Colonic mucosa (tissue), 4 donors: ENCODE measurements around the gene RAP1GAP2. TPM values are rescaled to one million over a fixed set of nuclear protein-coding genes. Genes with fewer than 3 reads are reported as not detected.

Source experiments
- DNase-seq: peaks from one replicate; pipeline ENCODE4 v3.0.0-alpha.2; 2020
- H3K27ac ChIP-seq: fragments of 200-600 bp; one replicate; pipeline ENCODE4 v1.8.0; 2021
- H3K27me3 ChIP-seq: fragments of 200-600 bp; one replicate; pipeline ENCODE4 v1.8.0; 2021
- H3K36me3 ChIP-seq: fragments of 200-600 bp; one replicate; pipeline ENCODE4 v1.8.0; 2021
- H3K4me1 ChIP-seq: fragments of 200-600 bp; one replicate; pipeline ENCODE4 v1.8.0; 2021; ENCODE audit warnings: mild to moderate bottlenecking
- H3K4me3 ChIP-seq: fragments of 200-600 bp; one replicate; pipeline ENCODE4 v1.8.0; 2021
- H3K9ac ChIP-seq, 2 donors: one replicate each; pipeline ENCODE4 v1.7.0; 2013; ENCODE audit warnings: control low read depth in 2 of 2, low read depth in 2 of 2, low read length in 2 of 2
- H3K9me3 ChIP-seq: fragments of 200-600 bp; one replicate; pipeline ENCODE4 v1.8.0; 2021
- intact Hi-C: fragments of 100-400 bp; cut with DNase I; formaldehyde crosslinking; loops from one replicate; pipeline ENCODE4 v1.14.1; 2022
- total RNA-seq, 2 donors: library from RNA; stranded (reverse); fragmentation: NEBNext Ultra II Directional in 1 of 2; extraction: Animal tissue kit (Norgen Biotek cat#: 25700) in 1 of 2; gene quantifications; one replicate each; pipeline ENCODE4 v1.2.1, GENCODE V29; 2021
- TF ChIP-seq, protein P1 (sequence below): fragments of 200-600 bp; IDR thresholded peaks from one replicate; pipeline ENCODE4 v1.8.0; 2022; ENCODE audit warnings: antibody characterized with exemption, mild to moderate bottlenecking
- donor health status: healthy.
- donor health status: DM: no; HTN: no; CAD: no.
- donor health status: DM: no; HTN: no; CAD: no.

Gene RAP1GAP2
- total RNA-seq, 2 donors from 2014 or later: 45.2 to 45.4 TPM

DNA sequence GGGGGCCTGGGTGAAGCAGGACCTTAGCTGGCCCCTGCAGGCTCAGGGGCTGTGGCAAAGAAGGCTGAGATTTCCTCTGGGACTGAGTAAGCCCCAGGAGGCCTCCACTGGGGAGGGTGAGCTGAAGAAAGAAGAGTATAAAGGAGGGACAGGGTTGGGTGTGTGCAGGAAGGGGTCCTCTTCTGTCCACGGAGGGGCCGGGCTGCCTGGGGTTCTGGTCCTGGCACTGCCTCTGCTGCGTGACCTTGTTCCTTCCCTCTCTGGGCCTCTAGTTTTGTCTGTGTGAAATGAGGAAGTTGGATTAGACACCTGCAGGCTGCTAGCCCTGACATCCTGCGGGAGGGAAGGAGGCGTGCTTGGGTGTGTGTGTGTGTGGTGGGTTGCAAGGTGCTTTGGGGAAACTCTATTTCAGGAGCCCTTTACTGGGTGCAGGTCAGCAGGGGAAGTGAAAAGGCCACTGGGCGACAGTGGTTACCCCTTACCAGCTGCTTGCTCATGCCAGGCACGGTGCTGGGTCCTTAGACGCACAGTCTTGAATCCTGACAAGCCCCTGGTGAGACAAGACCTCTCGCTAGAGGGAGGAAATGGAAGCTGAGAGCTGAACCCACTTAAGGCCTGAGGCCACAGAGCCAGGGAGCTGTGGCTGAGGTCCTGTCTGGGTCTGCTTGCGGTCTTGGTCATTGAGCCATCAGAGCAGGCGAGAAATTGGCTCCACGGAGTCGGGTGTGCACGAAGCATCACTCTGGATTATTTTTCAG, 206.5 kb downstream of the RAP1GAP2 start:
- peaks cover 14% of the 10 kb centered on the region for H3K4me1 ChIP-seq
- DNase-seq: peak; percentile 45
- no peak overlapping the region for H3K4me3 ChIP-seq
- H3K9me3 ChIP-seq: no peaks in the 10 kb centered on the region
- TF ChIP-seq, protein P1, sequence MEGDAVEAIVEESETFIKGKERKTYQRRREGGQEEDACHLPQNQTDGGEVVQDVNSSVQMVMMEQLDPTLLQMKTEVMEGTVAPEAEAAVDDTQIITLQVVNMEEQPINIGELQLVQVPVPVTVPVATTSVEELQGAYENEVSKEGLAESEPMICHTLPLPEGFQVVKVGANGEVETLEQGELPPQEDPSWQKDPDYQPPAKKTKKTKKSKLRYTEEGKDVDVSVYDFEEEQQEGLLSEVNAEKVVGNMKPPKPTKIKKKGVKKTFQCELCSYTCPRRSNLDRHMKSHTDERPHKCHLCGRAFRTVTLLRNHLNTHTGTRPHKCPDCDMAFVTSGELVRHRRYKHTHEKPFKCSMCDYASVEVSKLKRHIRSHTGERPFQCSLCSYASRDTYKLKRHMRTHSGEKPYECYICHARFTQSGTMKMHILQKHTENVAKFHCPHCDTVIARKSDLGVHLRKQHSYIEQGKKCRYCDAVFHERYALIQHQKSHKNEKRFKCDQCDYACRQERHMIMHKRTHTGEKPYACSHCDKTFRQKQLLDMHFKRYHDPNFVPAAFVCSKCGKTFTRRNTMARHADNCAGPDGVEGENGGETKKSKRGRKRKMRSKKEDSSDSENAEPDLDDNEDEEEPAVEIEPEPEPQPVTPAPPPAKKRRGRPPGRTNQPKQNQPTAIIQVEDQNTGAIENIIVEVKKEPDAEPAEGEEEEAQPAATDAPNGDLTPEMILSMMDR: no peak
- no peaks in the 10 kb centered on the region for H3K27me3 ChIP-seq
- no peaks in the 10 kb centered on the region for H3K36me3 ChIP-seq
- H3K27ac ChIP-seq: no peak overlapping the region
- intact Hi-C loops: no loop called here
- H3K9ac ChIP-seq: peak overlapping the region; percentile 16 to 61

- intact Hi-C loops: no loop called here
- H3K9ac ChIP-seq: peak overlapping the region; percentile 1 to 15
- DNase-seq: peak; percentile 41
- peak overlapping the region; percentile 64 for H3K27ac ChIP-seq
- H3K36me3 ChIP-seq: no peaks in the 10 kb centered on the region
- no peaks in the 10 kb centered on the region for H3K27me3 ChIP-seq
- no peaks in the 10 kb centered on the region for H3K9me3 ChIP-seq
- TF ChIP-seq, protein P1: no peak
- peaks cover 14% of the 10 kb centered on the region for H3K4me1 ChIP-seq
- H3K4me3 ChIP-seq: no peak overlapping the region
These were observed 207.3 kb downstream of the RAP1GAP2 start for GRCh38 chr17:3003296-3004149.

- Histone ChIP-seq H3K27ac (peak overlapping the region; percentile 64), H3K4me1 (peaks cover 14% of the 10 kb centered on the region), H3K36me3 (no peaks in the 10 kb centered on the region), H3K4me3 (no peak overlapping the region), H3K9ac (peak overlapping the region; percentile 68), H3K27me3 (no peaks in the 10 kb centered on the region), H3K9me3 (no peaks in the 10 kb centered on the region)
- DNase-seq: peak; percentile 99
- TF ChIP-seq, protein P1: no peak
- intact Hi-C loops: no loop called here
These were observed 208.0 kb downstream of the RAP1GAP2 start for GRCh38 chr17:3004150-3004801.

DNA sequence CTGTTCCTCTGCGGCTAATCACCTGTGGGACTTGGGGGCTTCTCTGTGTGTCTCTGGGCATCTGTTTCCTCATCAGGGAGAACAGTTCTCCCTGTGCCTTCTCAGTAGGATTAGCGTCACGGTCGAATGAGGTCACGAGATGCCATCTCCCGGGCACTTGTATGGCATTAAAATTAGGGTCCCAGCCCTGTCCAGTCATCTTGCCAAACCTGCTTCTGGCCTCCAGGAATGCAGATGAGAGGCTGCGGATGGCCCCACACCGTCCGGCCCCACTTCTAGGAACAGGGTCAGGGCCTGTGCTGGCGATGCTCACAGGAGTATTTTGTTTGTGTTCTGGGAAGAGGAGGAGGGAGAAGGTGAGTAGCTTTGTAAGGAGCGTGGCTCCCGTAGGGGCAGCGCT, 208.7 kb downstream of the RAP1GAP2 start:
- Histone ChIP-seq H3K36me3 (no peaks in the 10 kb centered on the region), H3K9me3 (no peaks in the 10 kb centered on the region), H3K4me3 (no peak overlapping the region), H3K9ac (peak overlapping the region; percentile 68), H3K4me1 (peaks cover 14% of the 10 kb centered on the region), H3K27me3 (no peaks in the 10 kb centered on the region), H3K27ac (no peak overlapping the region)
- intact Hi-C loops: no loop called here
- TF ChIP-seq, protein P1: no peak
- no peak for DNase-seq

DNA sequence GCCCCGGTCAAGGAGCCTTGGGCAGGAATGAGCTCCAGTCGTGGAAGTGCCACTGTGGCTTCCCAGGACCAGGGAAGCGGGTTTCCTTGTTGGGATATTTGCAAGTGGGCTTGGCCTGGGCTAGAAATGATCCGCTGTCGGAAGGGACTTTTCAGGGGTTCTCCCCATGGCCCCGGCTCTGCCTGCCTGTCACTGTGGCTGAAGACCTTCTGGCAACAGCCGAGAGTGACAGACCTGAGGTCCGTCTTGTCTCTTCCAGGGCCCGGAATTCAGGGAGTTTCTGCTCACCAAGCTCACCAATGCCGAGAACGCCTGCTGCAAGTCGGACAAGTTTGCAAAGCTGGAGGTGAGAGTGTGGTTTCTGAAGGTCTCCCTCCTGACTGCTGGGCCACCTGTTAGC, 209.5 kb downstream of the RAP1GAP2 start:
- Histone ChIP-seq H3K36me3 (no peaks in the 10 kb centered on the region), H3K4me3 (no peak overlapping the region), H3K9me3 (no peaks in the 10 kb centered on the region), H3K27me3 (no peaks in the 10 kb centered on the region), H3K9ac (no peak overlapping the region), H3K4me1 (peaks cover 14% of the 10 kb centered on the region), H3K27ac (no peak overlapping the region)
- no peak for DNase-seq
- TF ChIP-seq, protein P1: no peak
- intact Hi-C loops: no loop called here
